MCF 10A (cell line): ENCODE measurements around the gene LONP1. TPM values are rescaled to one million over a fixed set of nuclear protein-coding genes. Genes with fewer than 3 reads are reported as not detected.

Experiments
- BruUV-seq: library from RNA; stranded (reverse); fragments of 400-500 nt; replicated peaks from 2 replicates; lab custom pipeline; 2021; lab: Mats Ljungman, UMichigan
- CTCF ChIA-PET: fragments of 300-600 bp; sonication (Branson Sonifier 250); formaldehyde crosslinking; extraction: SDS; loops from one replicate; lab custom pipeline; 2021; ENCODE audit warnings: antibody characterized with exemption, inconsistent platforms; lab: Yijun Ruan, JAX
- POLR2A ChIA-PET: fragments of 300-600, 350-650 bp; sonication (Branson Sonifier 250); formaldehyde crosslinking; extraction: SDS; loops from one replicate; lab custom pipeline; 2020; ENCODE audit warnings: antibody characterized with exemption, inconsistent platforms; lab: Yijun Ruan, JAX
- DNase-seq: peaks from one replicate; pipeline ENCODE4 v3.0.0-alpha.2; 2018; ENCODE audit not compliant: unreplicated experiment
- H3K27ac Mint-ChIP-seq: one replicate; pipeline ENCODE4 v1.8.0; 2022; ENCODE audit warnings: mild to moderate bottlenecking, low read depth, mixed read lengths; ENCODE audit not compliant: unreplicated experiment
- H3K27me3 Mint-ChIP-seq: one replicate; pipeline ENCODE4 v1.8.0; 2022; ENCODE audit warnings: mixed read lengths; ENCODE audit not compliant: insufficient read depth, unreplicated experiment
- H3K36me3 Mint-ChIP-seq: one replicate; pipeline ENCODE4 v1.8.0; 2022; ENCODE audit warnings: mild to moderate bottlenecking, moderate library complexity, mixed read lengths; ENCODE audit not compliant: insufficient read depth, unreplicated experiment
- H3K4me1 Mint-ChIP-seq: one replicate; pipeline ENCODE4 v1.8.0; 2022; ENCODE audit warnings: mixed read lengths; ENCODE audit not compliant: insufficient read depth, unreplicated experiment
- H3K4me3 Mint-ChIP-seq: one replicate; pipeline ENCODE4 v1.8.0; 2022; ENCODE audit warnings: mild to moderate bottlenecking, moderate library complexity, mixed read lengths; ENCODE audit not compliant: unreplicated experiment
- H3K9me3 Mint-ChIP-seq: one replicate; pipeline ENCODE4 v1.8.0; 2022; ENCODE audit warnings: mixed read lengths; ENCODE audit not compliant: unreplicated experiment
- CTCF ChIP-seq: fragments of 200-600 bp; IDR thresholded peaks from one replicate; pipeline ENCODE4 v1.8.0; 2022; ENCODE audit warnings: antibody characterized with exemption, mild to moderate bottlenecking; ENCODE audit not compliant: unreplicated experiment
- intact Hi-C: fragments of 100-400 bp; cut with micrococcal nuclease; formaldehyde crosslinking; loops from 2 replicates; pipeline ENCODE4 v1.14.1; 2022
- total RNA-seq: library from RNA; stranded (reverse); gene quantifications from 2 replicates; pipeline ENCODE4 v1.2.3, GENCODE V29; 2022

The LONP1 gene
- total RNA-seq, 1 experiment from 2014 or later: 219 TPM

DNA sequence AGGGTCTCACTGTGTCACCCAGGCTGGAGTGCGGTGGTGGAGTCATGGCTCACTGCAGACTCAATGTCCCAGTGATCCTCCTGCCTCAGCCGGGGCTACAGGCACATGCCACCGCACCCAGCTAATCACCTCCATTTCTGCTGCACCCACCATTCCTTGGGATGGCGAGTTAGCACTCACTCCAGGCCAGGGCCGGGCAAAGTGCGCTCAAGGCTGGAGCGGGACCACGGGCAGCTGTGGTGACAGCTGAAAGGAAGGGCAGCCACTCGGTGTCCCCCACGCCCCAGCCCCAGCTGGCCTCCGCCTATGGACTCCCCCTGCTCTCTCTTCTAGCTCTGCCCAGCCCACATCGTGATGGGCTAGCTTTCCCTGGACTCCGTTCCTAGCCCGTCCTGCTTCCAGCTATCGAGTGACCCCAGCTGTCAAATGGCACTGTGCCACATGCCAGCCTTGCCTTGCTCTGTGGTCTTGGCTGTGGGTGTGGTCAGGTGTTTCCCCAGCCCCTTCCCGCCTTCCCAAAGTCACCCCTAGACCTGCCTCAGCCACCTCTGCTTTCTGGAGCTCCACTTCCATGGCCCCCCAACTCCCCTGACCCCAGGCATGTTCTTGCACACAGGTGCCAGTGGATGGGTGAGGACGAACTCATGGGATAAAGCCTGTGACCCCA, 43.7 kb downstream of the LONP1 start:
- CTCF ChIA-PET: interaction anchor here (0.5 to 2.4 kb wide), 3 partner anchors 11 to 78 kb away, joined by 3 to 8 read pairs (median 3); no protein-coding TSS in a partner anchor

GRCh38 chr19:5674714-5675113, 45.2 kb downstream of the LONP1 start:
- no peaks in the 10 kb centered on the region for H3K27me3 Mint-ChIP-seq
- intact Hi-C loops: no loop called here
- no TSS peak for BruUV-seq
- ChIA-PET POLR2A (interaction anchor here (0.8 to 1.9 kb wide), 3 partner anchors 9 to 32 kb away, joined by 3 to 8 read pairs (median 4); partner anchors contain the start of gene RPL36), CTCF (no interaction called here)
- H3K4me1 Mint-ChIP-seq: peaks cover 15% of the 10 kb centered on the region
- H3K27ac Mint-ChIP-seq: no peak overlapping the region
- no peak for TF ChIP-seq CTCF
- no peak overlapping the region for H3K4me3 Mint-ChIP-seq
- no peak for DNase-seq
- H3K9me3 Mint-ChIP-seq: no peaks in the 10 kb centered on the region
- peaks cover 20% of the 10 kb centered on the region for H3K36me3 Mint-ChIP-seq

More for the DNA sequence above, 43.7 kb downstream of the LONP1 start:
- Mint-ChIP-seq H3K4me3 (no peak overlapping the region), H3K27ac (no peak overlapping the region), H3K4me1 (peaks cover 17% of the 10 kb centered on the region), H3K27me3 (no peaks in the 10 kb centered on the region), H3K9me3 (no peaks in the 10 kb centered on the region), H3K36me3 (peaks cover 4% of the 10 kb centered on the region)
- no TSS peak for BruUV-seq
- no peak for DNase-seq
- TF ChIP-seq CTCF: no peak
- intact Hi-C loops: no loop called here
- POLR2A ChIA-PET: interaction anchor here (0.7 to 2.1 kb wide), 4 partner anchors 11 to 1297 kb away, joined by 3 to 8 read pairs (median 4); partner anchors contain the start of genes RPL36, SAFB and SAFB2

DNA sequence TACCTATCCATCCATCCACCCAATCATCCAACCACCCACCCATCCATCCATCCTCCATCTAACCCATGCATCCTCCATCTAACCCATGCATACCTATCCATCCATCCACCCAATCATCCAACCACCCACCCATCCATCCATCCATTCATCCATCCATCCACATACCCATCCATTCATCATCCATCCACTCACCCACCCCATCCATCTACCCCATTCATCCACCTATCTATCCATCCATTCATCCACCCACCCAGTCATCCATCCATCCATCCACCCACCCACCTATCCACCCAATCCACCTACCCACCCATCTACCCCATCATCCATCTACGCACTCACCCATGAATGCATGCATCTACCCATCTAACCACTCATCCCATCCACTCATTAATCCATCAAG, 46.2 kb downstream of the LONP1 start:
- H3K4me3 Mint-ChIP-seq: no peak overlapping the region
- H3K9me3 Mint-ChIP-seq: no peaks in the 10 kb centered on the region
- ChIA-PET POLR2A (interaction anchor here (0.8 kb wide), 1 partner anchor 16 kb away, joined by 4 read pairs; the partner anchor contains the start of gene RPL36), CTCF (no interaction called here)
- intact Hi-C loops: no loop called here
- H3K27me3 Mint-ChIP-seq: no peaks in the 10 kb centered on the region
- no TSS peak for BruUV-seq
- peaks cover 10% of the 10 kb centered on the region for H3K4me1 Mint-ChIP-seq
- DNase-seq: no peak
- TF ChIP-seq CTCF: no peak
- H3K27ac Mint-ChIP-seq: no peak overlapping the region
- H3K36me3 Mint-ChIP-seq: peaks cover 29% of the 10 kb centered on the region

DNA sequence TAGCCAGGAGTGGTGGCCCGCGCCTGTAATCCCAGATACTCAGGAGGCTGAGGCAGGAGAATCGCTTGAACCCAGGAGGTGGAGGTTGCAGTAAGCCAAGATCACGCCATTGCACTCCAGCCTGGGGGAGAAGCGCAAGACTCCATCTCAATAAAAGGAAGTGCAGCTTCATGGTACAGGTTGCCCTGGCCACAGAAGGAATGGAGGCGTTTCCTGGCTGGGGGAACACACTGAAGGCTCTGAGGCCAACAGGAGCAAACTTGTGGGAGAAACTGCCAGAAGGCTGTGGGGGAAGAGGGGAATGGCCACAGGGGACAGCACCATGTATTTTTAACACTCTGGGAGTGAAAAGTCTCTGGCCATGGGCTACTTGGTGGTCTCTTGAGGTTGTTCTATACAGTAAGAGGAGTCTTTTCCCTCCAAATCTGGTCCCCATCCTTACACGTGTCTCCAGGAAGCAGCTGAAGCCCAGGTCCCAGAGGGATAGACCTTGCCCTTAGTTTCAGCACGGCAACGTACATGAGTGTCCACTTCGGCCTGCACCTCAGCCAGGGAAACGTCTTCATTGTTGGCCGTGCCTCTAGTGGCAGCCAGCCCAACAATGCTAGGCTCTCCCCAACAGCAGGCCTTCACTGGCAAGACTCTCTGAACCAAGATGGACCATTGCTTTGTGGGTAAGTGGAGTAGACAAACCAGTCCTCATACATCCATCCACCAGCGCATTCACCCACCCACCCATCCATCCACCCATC, 47.1 kb downstream of the LONP1 start:
- H3K9me3 Mint-ChIP-seq: no peaks in the 10 kb centered on the region
- no peaks in the 10 kb centered on the region for H3K27me3 Mint-ChIP-seq
- BruUV-seq: no TSS peak
- ChIA-PET POLR2A (interaction anchor here (1.0 kb wide), 1 partner anchor 17 kb away, joined by 3 read pairs; no protein-coding TSS in a partner anchor), CTCF (no interaction called here)
- peaks cover 38% of the 10 kb centered on the region for H3K36me3 Mint-ChIP-seq
- no peak for DNase-seq
- H3K27ac Mint-ChIP-seq: no peak overlapping the region
- TF ChIP-seq CTCF: no peak
- H3K4me3 Mint-ChIP-seq: no peak overlapping the region
- intact Hi-C loops: no loop called here
- peaks cover 10% of the 10 kb centered on the region for H3K4me1 Mint-ChIP-seq
